AG09319 (cell line): ENCODE data around the gene PREX1.
A peak's percentile ranks its signal among the peaks of the same experiment; 100 is the strongest.
"Not testable (repeated sequence)": the region's sequence is repeated elsewhere in the genome, so short reads cannot be mapped to it uniquely, and the experiment has no call there.

Source experiments
- DNase-seq: peaks from one replicate; pipeline ENCODE4 v3.0.0-alpha.2; 2010; ENCODE audit warnings: low read depth; ENCODE audit errors: extremely low read depth
- TF ChIP-seq, protein P1 (sequence below): IDR thresholded peaks from 2 replicates; pipeline ENCODE4 v1.5.1; 2011; ENCODE audit warnings: low read depth, mild to moderate bottlenecking, inconsistent platforms, low read length, moderate library complexity

PREX1 gene

DNA sequence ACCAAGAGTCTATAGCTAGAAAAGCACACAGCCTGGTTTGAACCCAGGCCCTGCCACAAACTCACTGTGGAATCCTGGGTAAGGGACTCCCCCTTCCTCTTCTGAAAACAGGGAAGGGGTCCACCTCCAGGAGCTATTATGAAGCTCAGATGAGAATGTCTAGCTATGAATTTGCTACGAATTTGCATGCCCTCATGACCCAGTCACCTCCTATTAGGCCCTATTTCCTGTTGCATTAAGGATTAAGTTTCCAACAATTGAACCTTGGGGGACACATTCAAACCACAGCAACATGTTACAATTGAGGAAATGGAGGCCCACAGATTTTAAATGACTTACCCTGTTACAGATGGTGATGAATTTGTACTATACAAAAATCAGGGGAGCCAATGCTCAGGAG, 46.2 kb downstream of the PREX1 start:
- TF ChIP-seq, protein P1, sequence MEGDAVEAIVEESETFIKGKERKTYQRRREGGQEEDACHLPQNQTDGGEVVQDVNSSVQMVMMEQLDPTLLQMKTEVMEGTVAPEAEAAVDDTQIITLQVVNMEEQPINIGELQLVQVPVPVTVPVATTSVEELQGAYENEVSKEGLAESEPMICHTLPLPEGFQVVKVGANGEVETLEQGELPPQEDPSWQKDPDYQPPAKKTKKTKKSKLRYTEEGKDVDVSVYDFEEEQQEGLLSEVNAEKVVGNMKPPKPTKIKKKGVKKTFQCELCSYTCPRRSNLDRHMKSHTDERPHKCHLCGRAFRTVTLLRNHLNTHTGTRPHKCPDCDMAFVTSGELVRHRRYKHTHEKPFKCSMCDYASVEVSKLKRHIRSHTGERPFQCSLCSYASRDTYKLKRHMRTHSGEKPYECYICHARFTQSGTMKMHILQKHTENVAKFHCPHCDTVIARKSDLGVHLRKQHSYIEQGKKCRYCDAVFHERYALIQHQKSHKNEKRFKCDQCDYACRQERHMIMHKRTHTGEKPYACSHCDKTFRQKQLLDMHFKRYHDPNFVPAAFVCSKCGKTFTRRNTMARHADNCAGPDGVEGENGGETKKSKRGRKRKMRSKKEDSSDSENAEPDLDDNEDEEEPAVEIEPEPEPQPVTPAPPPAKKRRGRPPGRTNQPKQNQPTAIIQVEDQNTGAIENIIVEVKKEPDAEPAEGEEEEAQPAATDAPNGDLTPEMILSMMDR = no peak
- DNase-seq = no peak

DNA sequence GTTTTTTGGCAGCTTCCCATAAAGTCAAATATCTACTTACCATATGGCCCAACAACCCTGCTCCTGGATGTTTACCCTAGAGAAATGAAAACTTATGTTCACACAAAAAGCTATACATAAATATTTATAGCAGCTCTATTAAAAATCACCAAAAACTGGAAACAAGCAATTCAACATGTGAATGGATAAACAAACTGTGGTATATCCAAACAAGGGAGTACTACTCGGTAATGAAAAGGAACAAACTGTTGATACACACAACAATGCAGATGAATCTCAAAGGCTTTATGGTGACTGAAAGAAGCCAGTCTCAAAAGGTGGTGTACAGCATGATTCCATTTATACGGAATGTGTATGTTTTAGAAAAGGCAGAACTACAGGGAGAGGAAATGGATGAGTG, 48.4 kb downstream of the PREX1 start:
- DNase-seq = no peak
- TF ChIP-seq, protein P1 = no peak

DNA sequence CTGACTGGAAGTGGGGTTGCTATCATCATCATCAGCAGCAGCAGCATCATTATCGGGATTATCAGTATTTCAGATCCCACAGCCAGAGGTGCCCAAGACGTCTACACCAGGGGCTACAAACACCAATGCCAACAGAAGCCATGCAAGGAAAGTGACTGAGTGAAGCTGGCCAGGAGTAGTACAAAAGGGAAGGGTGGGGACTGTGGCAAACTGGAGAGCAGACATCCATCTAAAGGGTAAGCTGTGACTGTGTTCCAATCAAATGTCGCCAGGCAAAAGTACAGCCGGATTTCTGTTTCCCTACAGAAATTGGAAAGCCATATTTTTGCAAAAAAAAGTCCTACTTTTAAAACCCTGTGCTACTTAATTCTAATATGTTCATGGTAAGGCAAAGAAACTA, 50.0 kb downstream of the PREX1 start:
- DNase-seq = no peak
- TF ChIP-seq, protein P1 = no peak

DNA sequence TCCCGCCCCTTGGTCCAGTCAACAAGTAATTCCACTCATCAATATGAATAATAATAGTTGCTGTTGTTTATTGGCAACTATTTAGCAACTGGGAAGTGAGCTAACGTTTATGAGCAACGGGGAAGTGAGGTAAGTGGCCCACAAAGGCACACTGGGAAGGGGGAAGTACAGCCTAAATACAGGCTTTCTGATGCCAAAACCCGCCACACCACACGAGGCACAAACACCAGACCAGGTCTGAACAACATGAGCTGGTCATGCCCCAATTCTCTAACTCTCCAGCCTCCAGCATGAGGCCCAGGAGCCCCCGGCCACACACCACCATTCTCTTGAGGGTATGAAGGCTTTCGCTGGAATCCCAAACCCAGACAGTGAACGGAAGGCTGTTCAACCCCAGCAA, 50.8 kb downstream of the PREX1 start:
- no peak for DNase-seq

DNA sequence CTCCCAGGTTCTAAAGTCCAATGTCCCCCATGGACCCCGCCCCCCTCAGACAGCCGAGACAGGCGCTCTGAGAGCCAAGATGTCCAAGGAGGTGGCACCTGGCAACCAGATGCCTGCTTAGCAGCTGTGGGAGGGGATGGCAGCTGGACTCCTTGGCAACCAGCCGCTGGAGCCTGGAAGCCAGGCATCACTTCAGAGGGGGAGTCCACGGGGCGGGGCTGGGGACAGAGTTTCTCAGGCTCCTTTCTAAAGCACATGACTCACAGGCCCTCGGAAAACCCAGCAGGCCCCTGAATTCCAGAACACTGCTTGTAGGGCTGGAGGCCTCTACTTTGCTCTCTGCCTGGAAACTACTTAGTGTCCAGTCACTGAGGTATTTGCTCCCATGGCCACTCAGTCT, 51.5 kb downstream of the PREX1 start:
- TF ChIP-seq, protein P1 = no peak
- peak; percentile 63 for DNase-seq

More for the DNA sequence above, 50.8 kb downstream of the PREX1 start:
- TF ChIP-seq, protein P1 = no peak

DNA sequence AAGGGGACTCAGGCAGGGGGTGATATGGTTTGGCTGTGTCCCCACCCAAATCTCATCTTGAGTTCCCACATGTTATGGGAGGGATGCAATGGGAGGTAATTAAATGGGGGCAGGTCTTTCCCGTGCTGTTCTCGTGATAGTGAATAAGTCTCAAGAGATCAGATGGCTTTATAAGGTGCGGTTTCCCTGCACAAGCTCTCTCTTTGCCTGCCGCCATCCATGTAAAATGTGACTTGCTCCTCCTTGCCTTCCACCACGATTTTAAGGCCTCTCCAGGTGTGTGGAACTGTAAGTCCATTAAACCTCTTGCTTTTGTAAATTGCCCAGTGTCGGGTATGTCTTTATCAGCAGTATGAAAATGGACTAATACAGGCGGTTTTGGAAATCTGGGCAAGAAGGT, 52.3 kb downstream of the PREX1 start:
- not testable (repeated sequence) for DNase-seq

DNA sequence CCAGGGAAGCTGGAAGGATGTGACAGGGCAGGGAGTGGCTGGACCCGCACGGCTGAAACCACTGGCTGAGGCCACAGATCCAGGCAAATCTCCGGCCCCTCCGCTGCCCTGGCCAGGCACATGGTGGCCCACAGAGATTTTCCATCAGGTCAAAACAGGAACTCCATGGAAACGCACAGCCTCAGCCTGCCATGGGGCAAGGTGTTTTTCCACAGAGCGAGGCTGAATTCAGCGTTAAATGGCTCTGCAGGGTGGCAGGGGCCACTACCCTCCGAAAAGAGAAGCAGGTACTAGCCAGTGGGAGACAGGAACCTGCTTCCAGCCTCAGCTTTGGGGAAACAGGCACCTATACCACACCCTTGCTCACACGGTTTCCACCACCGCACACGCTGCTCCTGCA, 53.1 kb downstream of the PREX1 start:
- DNase-seq = no peak
- TF ChIP-seq, protein P1 = no peak

DNA sequence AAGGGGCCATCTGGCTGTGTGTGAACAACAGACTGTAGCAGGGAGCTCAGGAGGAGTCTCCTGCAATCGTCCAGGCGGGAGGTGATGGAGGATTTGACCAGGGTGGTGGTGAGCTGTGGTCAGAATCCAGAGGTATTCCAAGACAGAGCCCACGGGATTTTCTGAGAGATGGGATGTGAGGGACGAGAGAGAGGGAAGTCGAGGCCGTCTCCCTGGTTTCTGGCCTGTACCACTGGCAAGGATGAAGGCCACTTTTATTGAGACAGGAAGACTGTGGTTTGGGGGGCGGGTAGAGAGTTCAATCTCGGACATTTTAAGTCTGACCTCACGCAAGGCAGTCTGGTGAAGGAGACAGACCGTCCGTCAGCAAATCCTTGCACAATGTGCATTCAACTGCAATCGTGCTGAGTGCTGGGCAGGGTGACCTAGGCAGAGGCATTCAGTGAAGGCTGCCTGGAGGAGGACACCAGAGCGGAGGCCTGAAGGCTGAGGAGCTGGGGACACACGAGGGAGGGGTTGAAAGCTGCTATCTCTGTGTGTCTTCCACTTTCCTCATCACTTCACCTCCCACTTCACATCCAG, 53.9 kb downstream of the PREX1 start:
- DNase-seq = no peak
- TF ChIP-seq, protein P1 = no peak
